Left lung (tissue), 10 donors: ENCODE results near the gene LOC101059915. TPM values are rescaled to one million over a fixed set of nuclear protein-coding genes. Genes with fewer than 3 reads are reported as not detected.
"Not testable (repeated sequence)": the region's sequence is repeated elsewhere in the genome, so short reads cannot be mapped to it uniquely, and the experiment has no call there.

Experiments
- ATAC-seq: fragments of 200-7000 bp; cut with Tn5 transposase; one replicate; pipeline ENCODE4 v1.9.1; 2020; ENCODE audit warnings: moderate library complexity
- DNase-seq, 4 donors: peaks; one replicate each; pipeline ENCODE4 v3.0.0-alpha.2; 2013 to 2020
- H3K27ac ChIP-seq, 2 donors: fragments of 200-600 bp; sonication (generic) in 1 of 2; one replicate each; pipeline versions ENCODE4 v1.5.0 to v1.8.0; 2020 to 2021
- H3K27me3 ChIP-seq, 2 donors: fragments of 200-600 bp; sonication (generic) in 1 of 2; one replicate each; pipeline versions ENCODE4 v1.5.0 to v1.8.0; 2020 to 2021
- H3K36me3 ChIP-seq, 2 donors: fragments of 200-600 bp; sonication (generic) in 1 of 2; one replicate each; pipeline versions ENCODE4 v1.5.0 to v1.8.0; 2020 to 2021
- H3K4me1 ChIP-seq, 2 donors: fragments of 200-600 bp; one replicate each; pipeline ENCODE4 v1.8.0; 2021
- H3K4me3 ChIP-seq, 2 donors: fragments of 200-600 bp; sonication (generic) in 1 of 2; one replicate each; pipeline versions ENCODE4 v1.5.0 to v1.8.0; 2020 to 2021; ENCODE audit warnings: mild to moderate bottlenecking in 1 of 2
- H3K9me3 ChIP-seq, 2 donors: fragments of 200-600 bp; sonication (generic) in 1 of 2; one replicate each; pipeline versions ENCODE4 v1.5.0 to v1.8.0; 2020 to 2021
- intact Hi-C, 2 donors: fragments of 100-400 bp; cut with DNase I; formaldehyde crosslinking; loops; one replicate each; pipeline versions ENCODE4 v1.11.2 to v1.14.2; 2022
- polyA plus RNA-seq, 6 donors: library from polyadenylated mRNA; unstranded; fragments of 120-200 nt; gene quantifications; one replicate each; pipeline ENCODE4 v1.2.1, GENCODE V29; 2013; ENCODE audit not compliant: insufficient read length in 6 of 6
- total RNA-seq, 2 donors: library from RNA; stranded (reverse); fragmentation: NEBNext Ultra II Directional; extraction: Animal tissue kit (Norgen Biotek cat#: 25700); gene quantifications; one replicate each; pipeline ENCODE4 v1.2.1, GENCODE V29; 2021
- donor health status: DM: no; HTN: yes; CAD: no.
- donor health status: DM: no; HTN: no; CAD: no.

The LOC101059915 gene

DNA sequence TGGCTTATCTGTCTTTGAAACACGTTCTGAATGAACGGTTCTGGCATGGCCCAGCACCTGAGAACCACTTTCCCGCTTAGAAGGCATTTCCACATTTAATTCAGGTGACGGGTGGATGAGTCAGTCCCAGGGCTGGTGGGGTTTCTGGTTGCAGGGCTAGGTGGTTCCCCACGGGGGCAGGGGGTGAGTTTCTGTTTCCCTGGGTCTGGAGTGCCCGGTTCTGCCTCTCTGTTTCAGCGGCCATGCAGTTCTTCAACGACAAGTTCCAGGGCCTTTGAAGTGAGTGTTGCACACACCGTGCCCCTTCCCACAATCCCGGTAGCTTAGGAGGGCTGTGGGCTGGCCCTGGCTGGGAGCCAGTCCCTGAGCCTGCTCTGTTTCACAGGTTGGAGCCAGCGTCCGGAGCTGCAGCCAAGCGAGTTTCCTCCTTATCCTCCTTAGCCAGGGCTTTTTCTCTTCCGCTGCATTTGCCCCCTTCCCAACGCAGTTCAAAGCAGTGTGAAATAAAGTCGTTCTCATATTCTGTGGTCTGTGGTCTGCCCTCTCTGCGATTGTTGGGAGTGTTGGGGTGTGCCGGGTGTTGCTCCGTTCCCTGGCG lies 53.0 kb downstream of the LOC101059915 start:
- DNase-seq, H3K27me3 ChIP-seq, H3K4me1 ChIP-seq, H3K36me3 ChIP-seq, intact Hi-C loops, H3K9me3 ChIP-seq, H3K4me3 ChIP-seq, H3K27ac ChIP-seq: not testable (repeated sequence)
- ATAC-seq, result peak; percentile 24

Other genes with a start within 250 kb of the LOC101059915 start
- gene OGT, start 134.4 kb upstream of the LOC101059915 start, total RNA-seq, result 100 to 1,000 TPM; 117 to 118 TPM
- gene OGT, start 134.4 kb upstream of the LOC101059915 start, polyA plus RNA-seq, result 100 to 1,000 TPM; 242 to 325 (median 291) TPM
- gene GCNA, start 89.1 kb upstream of the LOC101059915 start, total RNA-seq, result 1 to 10 TPM in 1 of 2 donors, under 1 TPM in 1; 0.64 to 3.2 TPM
- 1 to 10 TPM; 2.0 to 2.7 (median 2.3) TPM for gene GCNA, start 89.1 kb upstream of the LOC101059915 start, polyA plus RNA-seq
- 1 to 10 TPM in 1 of 2 donors, under 1 TPM in 1; 0.50 to 1.7 TPM for gene CXCR3, start 49.0 kb upstream of the LOC101059915 start, total RNA-seq
- under 1 TPM in 4 of 6 donors, not detected in 2; 0.17 to 0.31 (median 0.23) TPM for gene CXCR3, start 49.0 kb upstream of the LOC101059915 start, polyA plus RNA-seq
- gene CXorf49, start 50.7 kb downstream of the LOC101059915 start, total RNA-seq, result not detected
- gene CXorf49, start 50.7 kb downstream of the LOC101059915 start, polyA plus RNA-seq, result under 1 TPM in 1 of 6 donors, not detected in 5; 0.43 TPM
- not detected for gene CXorf49B, start 95.8 kb downstream of the LOC101059915 start, total RNA-seq
- under 1 TPM in 1 of 6 donors, not detected in 5; 0.43 TPM for gene CXorf49B, start 95.8 kb downstream of the LOC101059915 start, polyA plus RNA-seq
- gene NHSL2, start 243.3 kb downstream of the LOC101059915 start, total RNA-seq, result 10 to 100 TPM in 1 of 2 donors, 1 to 10 TPM in 1; 9.2 to 15.3 TPM
- 10 to 100 TPM in 2 of 6 donors, 1 to 10 TPM in 4; 7.0 to 11.1 (median 9.1) TPM for gene NHSL2, start 243.3 kb downstream of the LOC101059915 start, polyA plus RNA-seq